K562 (cell line): ENCODE results near the gene BTG2. TPM values are rescaled to one million over a fixed set of nuclear protein-coding genes. Genes with fewer than 3 reads are reported as not detected.
A peak's percentile ranks its signal among the peaks of the same experiment; 100 is the strongest.

Experiments
- CBFB ChIP-seq: sonication (generic); formaldehyde crosslinking; IDR thresholded peaks from 2 replicates; pipeline ENCODE4 v1.4.0; 2020; ENCODE audit warnings: mild to moderate bottlenecking, missing genetic modification reagents
- CCNT2 ChIP-seq: IDR thresholded peaks from 2 replicates; pipeline ENCODE4 v1.6.1; 2011; ENCODE audit warnings: borderline replicate concordance, low read depth, mild to moderate bottlenecking, moderate library complexity, mixed read lengths, low read length; ENCODE audit not compliant: insufficient read length; ENCODE audit errors: extremely low read depth
- CEBPG ChIP-seq, 3 experiments: fragments of 200-800 bp in 1 of 3; sonication (Bioruptor generic) in 1 of 3; sonication (generic) in 1 of 3; formaldehyde crosslinking in 1 of 3; IDR thresholded peaks in 2 of 3; conservative IDR thresholded peaks in 1 of 3; 2 replicates each; pipeline versions ENCODE4 v1.6.1 to v1.8.0; 2016 to 2022; ENCODE audit warnings: missing compliant biosample characterization in 2 of 3, missing genetic modification characterization in 2 of 3, mild to moderate bottlenecking in 1 of 3, missing genetic modification reagents in 1 of 3
- CHCHD3 ChIP-seq: fragments of 250-450 bp; sonication (Bioruptor Pico); IDR thresholded peaks from 2 replicates; pipeline ENCODE4 v2.1.2; 2022; ENCODE audit warnings: mild to moderate bottlenecking
- FOSL1 ChIP-seq: fragments of 200-800 bp; sonication (Bioruptor generic); conservative IDR thresholded peaks from 2 replicates; pipeline ENCODE4 v1.6.1; 2016; ENCODE audit warnings: missing genetic modification characterization, missing compliant biosample characterization
- FOXJ2 ChIP-seq: fragments of 200-800 bp; sonication (Bioruptor generic); IDR thresholded peaks from 2 replicates; pipeline ENCODE4 v1.6.1; 2016; ENCODE audit warnings: missing genetic modification characterization, missing compliant biosample characterization
- HIVEP1 ChIP-seq: fragments of 250-450 bp; sonication (Bioruptor Pico); IDR thresholded peaks from 2 replicates; pipeline ENCODE4 v1.4.0; 2020; ENCODE audit warnings: mild to moderate bottlenecking
- HNRNPL ChIP-seq: fragments of 200-400 bp; formaldehyde crosslinking; IDR thresholded peaks from 2 replicates; pipeline ENCODE4 v1.6.1; 2017; ENCODE audit warnings: low read depth, mild to moderate bottlenecking, low read length
- MAFF ChIP-seq: IDR thresholded peaks from 2 replicates; pipeline ENCODE4 v1.6.1; 2012; ENCODE audit warnings: low read length, improper control_type of control experiment
- RBM25 ChIP-seq: fragments of 200-400 bp; formaldehyde crosslinking; IDR thresholded peaks from 2 replicates; pipeline ENCODE4 v1.6.1; 2018; ENCODE audit warnings: low read length, low read depth, moderate library complexity; ENCODE audit not compliant: severe bottlenecking
- SMARCB1 ChIP-seq: IDR thresholded peaks from 2 replicates; pipeline ENCODE4 v1.6.1; 2011; ENCODE audit warnings: improper control_type of control experiment, low read depth; ENCODE audit not compliant: insufficient read length
- ZEB2 ChIP-seq: fragments of 450-650 bp; IDR thresholded peaks from 2 replicates; pipeline ENCODE4 v1.6.1; 2016
- ZNF121 ChIP-seq: sonication (generic); formaldehyde crosslinking; conservative IDR thresholded peaks from 2 replicates; pipeline ENCODE4 v1.8.0; 2022; ENCODE audit warnings: missing genetic modification reagents
- ZNF140 ChIP-seq: fragments of 250-450 bp; sonication (Bioruptor Pico); IDR thresholded peaks from 2 replicates; pipeline ENCODE4 v1.8.0; 2021; ENCODE audit warnings: moderate library complexity, mild to moderate bottlenecking, inconsistent platforms
- ZNF165 ChIP-seq: fragments of 250-450 bp; sonication (Bioruptor Pico); IDR thresholded peaks from 2 replicates; pipeline ENCODE4 v1.4.0; 2020; ENCODE audit warnings: borderline replicate concordance
- ZNF76 ChIP-seq: fragments of 250-450 bp; sonication (Bioruptor Pico); IDR thresholded peaks from 2 replicates; pipeline ENCODE4 v1.4.0; 2020; ENCODE audit warnings: mild to moderate bottlenecking, moderate library complexity, borderline replicate concordance
- polyA plus RNA-seq, 8 experiments: library from polyadenylated mRNA; depleted of rRNA in 4 of 8; stranded (reverse) in 5 of 8; unstranded in 3 of 8; fragments of >200 nt; fragmentation: Nextera tagmentation in 2 of 8; fragmentation: Illumina TruSeq in 1 of 8; extraction: Ambion mirVana in 2 of 8; extraction: Trizol in 1 of 8; gene quantifications; 2 replicates each; pipeline versions ENCODE4 v1.2.1 to v1.2.3, GENCODE V29; 2011 to 2014; ENCODE audit warnings: inconsistent platforms in 1 of 8, missing spikeins in 1 of 8
- total RNA-seq, 7 experiments: library from RNA; depleted of rRNA in 6 of 7; stranded (reverse); fragments of >200 nt in 6 of 7; fragmentation: Illumina TruSeq in 2 of 7; extraction: Trizol in 2 of 7; gene quantifications; 2 replicates each; pipeline versions ENCODE4 v1.2.1 to v1.2.3, GENCODE V29; 2011 to 2021; ENCODE audit warnings: low replicate concordance in 1 of 7
- TF ChIP-seq, protein P1 (sequence below): fragments of 250-450 bp; sonication (Bioruptor Pico); IDR thresholded peaks from 2 replicates; pipeline ENCODE4 v1.5.0; 2021
- TF ChIP-seq, protein P2 (sequence below): fragments of 450-650 bp; IDR thresholded peaks from 2 replicates; pipeline ENCODE4 v1.6.1; 2017; ENCODE audit warnings: antibody characterized with exemption, mild to moderate bottlenecking
- TF ChIP-seq, protein P3 (sequence below): sonication (generic); formaldehyde crosslinking; IDR thresholded peaks from 2 replicates; pipeline ENCODE4 v1.9.0; 2022; ENCODE audit warnings: mild to moderate bottlenecking, missing genetic modification reagents
- TF ChIP-seq, protein P4 (sequence below): sonication (generic); formaldehyde crosslinking; IDR thresholded peaks from 2 replicates; pipeline ENCODE4 v1.8.0; 2022; ENCODE audit warnings: mild to moderate bottlenecking, low read depth, missing genetic modification reagents
- TF ChIP-seq, protein P5 (sequence below), 2 experiments: fragments of 250-450 bp in 1 of 2; fragments of 450-650 bp in 1 of 2; sonication (Bioruptor Pico) in 1 of 2; IDR thresholded peaks; 2 replicates each; pipeline versions ENCODE4 v1.6.1 to v1.8.0; 2016 to 2021; ENCODE audit warnings: mild to moderate bottlenecking in 2 of 2, moderate library complexity in 2 of 2, missing compliant biosample characterization in 1 of 2, missing genetic modification characterization in 1 of 2

Gene BTG2
- total and polyA plus RNA-seq, 9 of the 15 experiments (the other 6 are each of a cell fraction or from before 2014, with no cell fraction given): 2.3 to 41.9 (median 8.7) TPM

DNA sequence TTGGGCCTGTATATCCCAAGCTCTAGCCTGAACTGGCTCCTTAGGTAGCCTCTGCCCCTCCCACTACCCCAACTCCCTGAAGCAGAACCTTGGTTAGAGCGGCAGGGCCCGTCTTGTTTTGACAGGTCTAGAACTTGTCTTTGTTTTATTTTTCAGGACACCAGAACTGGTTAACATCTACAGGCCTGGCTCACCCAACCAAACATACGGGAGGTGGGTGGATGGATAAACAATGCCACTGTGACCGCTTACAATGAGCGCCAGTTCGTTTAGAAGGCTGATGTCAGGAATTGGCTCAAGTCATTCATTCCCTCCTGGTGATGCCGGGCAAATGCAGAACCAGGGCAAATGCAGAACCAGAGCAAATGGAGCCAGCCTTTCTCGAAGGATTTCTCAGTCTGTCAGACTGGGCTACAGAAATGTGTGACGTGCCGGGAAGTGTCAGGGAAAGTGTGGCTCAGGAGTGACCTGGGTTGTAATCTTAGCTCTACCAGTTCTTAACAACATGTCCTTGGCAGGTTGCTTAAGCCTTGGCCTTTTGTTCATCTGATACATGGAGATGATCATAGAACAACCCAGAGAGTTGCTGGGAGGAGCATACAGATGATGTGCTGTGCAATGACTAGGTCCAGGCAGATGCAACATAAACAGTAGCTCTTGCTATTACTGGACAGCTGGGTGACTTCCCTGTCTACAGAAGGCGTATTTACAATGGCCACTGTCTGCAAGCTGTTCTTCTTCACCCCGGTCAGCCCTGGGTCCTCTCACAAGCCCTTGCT is 30.5 kb upstream of the BTG2 start (continued):
- 0 out of 2 replicates have a peak, but pooled peaks have one; percentile 15 for TF ChIP-seq CBFB
- TF ChIP-seq ZNF165 (CRISPR knock-in tag): no peak
- TF ChIP-seq CEBPG (CRISPR knock-in tag; IDR thresholded peaks at IDR 0.05): 0 out of 2 replicates have a peak, but pooled peaks have one; percentile 14
- TF ChIP-seq CEBPG (tag; conservative IDR thresholded peaks at IDR 0.05 in 1 of 2, IDR thresholded peaks at IDR 0.05 in 1 of 2): no peak
- TF ChIP-seq, protein P1, sequence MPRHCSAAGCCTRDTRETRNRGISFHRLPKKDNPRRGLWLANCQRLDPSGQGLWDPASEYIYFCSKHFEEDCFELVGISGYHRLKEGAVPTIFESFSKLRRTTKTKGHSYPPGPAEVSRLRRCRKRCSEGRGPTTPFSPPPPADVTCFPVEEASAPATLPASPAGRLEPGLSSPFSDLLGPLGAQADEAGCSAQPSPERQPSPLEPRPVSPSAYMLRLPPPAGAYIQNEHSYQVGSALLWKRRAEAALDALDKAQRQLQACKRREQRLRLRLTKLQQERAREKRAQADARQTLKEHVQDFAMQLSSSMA (CRISPR knock-in tag): no peak
- no peak for TF ChIP-seq CHCHD3 (CRISPR knock-in tag)
- TF ChIP-seq FOSL1: no peak
- TF ChIP-seq, protein P2, sequence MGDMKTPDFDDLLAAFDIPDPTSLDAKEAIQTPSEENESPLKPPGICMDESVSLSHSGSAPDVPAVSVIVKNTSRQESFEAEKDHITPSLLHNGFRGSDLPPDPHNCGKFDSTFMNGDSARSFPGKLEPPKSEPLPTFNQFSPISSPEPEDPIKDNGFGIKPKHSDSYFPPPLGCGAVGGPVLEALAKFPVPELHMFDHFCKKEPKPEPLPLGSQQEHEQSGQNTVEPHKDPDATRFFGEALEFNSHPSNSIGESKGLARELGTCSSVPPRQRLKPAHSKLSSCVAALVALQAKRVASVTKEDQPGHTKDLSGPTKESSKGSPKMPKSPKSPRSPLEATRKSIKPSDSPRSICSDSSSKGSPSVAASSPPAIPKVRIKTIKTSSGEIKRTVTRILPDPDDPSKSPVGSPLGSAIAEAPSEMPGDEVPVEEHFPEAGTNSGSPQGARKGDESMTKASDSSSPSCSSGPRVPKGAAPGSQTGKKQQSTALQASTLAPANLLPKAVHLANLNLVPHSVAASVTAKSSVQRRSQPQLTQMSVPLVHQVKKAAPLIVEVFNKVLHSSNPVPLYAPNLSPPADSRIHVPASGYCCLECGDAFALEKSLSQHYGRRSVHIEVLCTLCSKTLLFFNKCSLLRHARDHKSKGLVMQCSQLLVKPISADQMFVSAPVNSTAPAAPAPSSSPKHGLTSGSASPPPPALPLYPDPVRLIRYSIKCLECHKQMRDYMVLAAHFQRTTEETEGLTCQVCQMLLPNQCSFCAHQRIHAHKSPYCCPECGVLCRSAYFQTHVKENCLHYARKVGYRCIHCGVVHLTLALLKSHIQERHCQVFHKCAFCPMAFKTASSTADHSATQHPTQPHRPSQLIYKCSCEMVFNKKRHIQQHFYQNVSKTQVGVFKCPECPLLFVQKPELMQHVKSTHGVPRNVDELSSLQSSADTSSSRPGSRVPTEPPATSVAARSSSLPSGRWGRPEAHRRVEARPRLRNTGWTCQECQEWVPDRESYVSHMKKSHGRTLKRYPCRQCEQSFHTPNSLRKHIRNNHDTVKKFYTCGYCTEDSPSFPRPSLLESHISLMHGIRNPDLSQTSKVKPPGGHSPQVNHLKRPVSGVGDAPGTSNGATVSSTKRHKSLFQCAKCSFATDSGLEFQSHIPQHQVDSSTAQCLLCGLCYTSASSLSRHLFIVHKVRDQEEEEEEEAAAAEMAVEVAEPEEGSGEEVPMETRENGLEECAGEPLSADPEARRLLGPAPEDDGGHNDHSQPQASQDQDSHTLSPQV: no peak
- TF ChIP-seq FOXJ2 (tag): no peak
- TF ChIP-seq, protein P3, sequence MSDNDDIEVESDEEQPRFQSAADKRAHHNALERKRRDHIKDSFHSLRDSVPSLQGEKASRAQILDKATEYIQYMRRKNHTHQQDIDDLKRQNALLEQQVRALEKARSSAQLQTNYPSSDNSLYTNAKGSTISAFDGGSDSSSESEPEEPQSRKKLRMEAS: no peak
- TF ChIP-seq ZEB2: no peak
- no peak for TF ChIP-seq ZNF121
- TF ChIP-seq ZNF76: no peak
- TF ChIP-seq, protein P4, sequence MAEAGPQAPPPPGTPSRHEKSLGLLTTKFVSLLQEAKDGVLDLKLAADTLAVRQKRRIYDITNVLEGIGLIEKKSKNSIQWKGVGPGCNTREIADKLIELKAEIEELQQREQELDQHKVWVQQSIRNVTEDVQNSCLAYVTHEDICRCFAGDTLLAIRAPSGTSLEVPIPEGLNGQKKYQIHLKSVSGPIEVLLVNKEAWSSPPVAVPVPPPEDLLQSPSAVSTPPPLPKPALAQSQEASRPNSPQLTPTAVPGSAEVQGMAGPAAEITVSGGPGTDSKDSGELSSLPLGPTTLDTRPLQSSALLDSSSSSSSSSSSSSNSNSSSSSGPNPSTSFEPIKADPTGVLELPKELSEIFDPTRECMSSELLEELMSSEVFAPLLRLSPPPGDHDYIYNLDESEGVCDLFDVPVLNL (CRISPR knock-in tag): no peak
- TF ChIP-seq HNRNPL: no peak
- no peak for TF ChIP-seq MAFF
- TF ChIP-seq, protein P5, sequence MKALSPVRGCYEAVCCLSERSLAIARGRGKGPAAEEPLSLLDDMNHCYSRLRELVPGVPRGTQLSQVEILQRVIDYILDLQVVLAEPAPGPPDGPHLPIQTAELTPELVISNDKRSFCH (CRISPR knock-in tag; IDR thresholded peaks at IDR 0.05): no peak
- TF ChIP-seq, protein P5 (tag; IDR thresholded peaks at IDR 0.05): no peak
- TF ChIP-seq ZNF140: no peak
- no peak for TF ChIP-seq HIVEP1 (CRISPR knock-in tag)
- TF ChIP-seq CCNT2: no peak
- no peak for TF ChIP-seq SMARCB1
- peak; percentile 71 for TF ChIP-seq RBM25
